Inflammatory macrophage treated with lipopolysaccharide for 4 hours (primary cell): ENCODE results near the gene NOD1.
"Not testable (repeated sequence)": the region's sequence is repeated elsewhere in the genome, so short reads cannot be mapped to it uniquely, and the experiment has no call there.

Experiments used
- DNase-seq: peaks from one replicate; pipeline ENCODE4 v3.0.0-alpha.2; 2020

Gene NOD1

GRCh38 chr7:30412782-30413504 lies 65.6 kb downstream of the NOD1 start:
- DNase-seq, result peak; percentile 64

- DNase-seq, result no peak
Measured at GRCh38 chr7:30411897-30412296, 66.7 kb downstream of the NOD1 start.

DNA sequence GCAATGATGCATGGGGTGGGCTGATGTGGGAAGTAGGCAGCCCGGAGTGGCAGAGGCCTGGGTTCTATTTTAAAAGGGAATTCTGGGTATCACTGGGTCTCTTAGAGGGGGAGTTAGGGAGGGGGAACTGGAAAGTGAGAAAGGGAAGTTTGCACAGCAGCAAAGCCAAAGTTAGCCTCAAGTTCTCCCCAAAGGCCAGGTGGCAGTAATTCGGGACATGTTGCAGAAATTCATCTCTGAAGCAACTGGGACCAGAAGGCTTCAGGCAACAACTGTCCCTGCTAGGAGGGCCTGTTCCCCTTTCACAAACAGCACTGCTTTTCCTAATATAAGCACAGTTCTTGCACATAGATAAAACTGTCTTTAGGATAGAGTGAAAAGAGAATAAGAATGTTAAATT lies 67.4 kb downstream of the NOD1 start:
- DNase-seq, result peak; percentile 28

- no peak for DNase-seq
Measured at GRCh38 chr7:30406664-30407425, 71.7 kb downstream of the NOD1 start.

GRCh38 chr7:30405179-30405578 lies 73.4 kb downstream of the NOD1 start:
- no peak for DNase-seq

GRCh38 chr7:30403477-30403876 lies 75.1 kb downstream of the NOD1 start:
- no peak for DNase-seq

- DNase-seq, result no peak
Measured at GRCh38 chr7:30396389-30396788, 82.2 kb downstream of the NOD1 start.

DNA sequence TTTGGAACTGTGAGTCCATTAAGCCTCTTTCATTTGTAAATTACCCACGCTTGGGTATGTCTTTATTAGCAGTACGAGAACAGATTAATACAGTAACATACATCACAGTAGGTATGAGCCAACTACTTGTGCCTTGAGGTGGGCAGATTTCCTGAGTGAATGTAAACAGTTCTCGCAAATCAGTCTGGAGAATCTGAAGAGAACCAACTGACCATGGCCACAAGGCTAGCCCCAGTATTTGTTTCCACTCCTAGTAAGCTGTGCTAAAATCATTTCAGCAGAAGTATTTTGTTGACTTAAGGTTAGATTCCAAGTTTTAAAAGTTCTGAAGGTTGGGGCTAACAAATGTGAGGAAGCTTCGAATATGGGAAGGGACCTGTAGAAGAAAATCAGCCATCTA lies 82.9 kb downstream of the NOD1 start:
- DNase-seq, result no peak

DNA sequence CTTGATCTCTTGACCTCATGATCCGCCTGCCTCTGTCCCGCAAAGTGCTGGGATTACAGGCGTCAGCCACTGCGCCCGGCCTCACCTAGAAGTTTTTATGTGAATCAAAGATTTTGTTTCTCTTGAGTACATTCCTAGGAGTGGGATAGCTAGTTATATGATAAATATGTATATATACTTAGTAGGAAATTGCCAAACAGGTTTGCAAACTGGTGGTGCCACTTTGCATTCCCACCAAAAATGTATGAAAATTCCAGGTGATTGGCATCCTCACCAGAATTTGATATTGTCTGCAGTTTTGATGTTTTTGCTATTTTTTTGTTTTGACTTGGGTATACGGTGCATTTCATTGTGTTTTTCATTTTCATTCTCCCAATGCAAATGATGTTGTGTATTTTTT lies 86.8 kb downstream of the NOD1 start:
- DNase-seq, result no peak

DNA sequence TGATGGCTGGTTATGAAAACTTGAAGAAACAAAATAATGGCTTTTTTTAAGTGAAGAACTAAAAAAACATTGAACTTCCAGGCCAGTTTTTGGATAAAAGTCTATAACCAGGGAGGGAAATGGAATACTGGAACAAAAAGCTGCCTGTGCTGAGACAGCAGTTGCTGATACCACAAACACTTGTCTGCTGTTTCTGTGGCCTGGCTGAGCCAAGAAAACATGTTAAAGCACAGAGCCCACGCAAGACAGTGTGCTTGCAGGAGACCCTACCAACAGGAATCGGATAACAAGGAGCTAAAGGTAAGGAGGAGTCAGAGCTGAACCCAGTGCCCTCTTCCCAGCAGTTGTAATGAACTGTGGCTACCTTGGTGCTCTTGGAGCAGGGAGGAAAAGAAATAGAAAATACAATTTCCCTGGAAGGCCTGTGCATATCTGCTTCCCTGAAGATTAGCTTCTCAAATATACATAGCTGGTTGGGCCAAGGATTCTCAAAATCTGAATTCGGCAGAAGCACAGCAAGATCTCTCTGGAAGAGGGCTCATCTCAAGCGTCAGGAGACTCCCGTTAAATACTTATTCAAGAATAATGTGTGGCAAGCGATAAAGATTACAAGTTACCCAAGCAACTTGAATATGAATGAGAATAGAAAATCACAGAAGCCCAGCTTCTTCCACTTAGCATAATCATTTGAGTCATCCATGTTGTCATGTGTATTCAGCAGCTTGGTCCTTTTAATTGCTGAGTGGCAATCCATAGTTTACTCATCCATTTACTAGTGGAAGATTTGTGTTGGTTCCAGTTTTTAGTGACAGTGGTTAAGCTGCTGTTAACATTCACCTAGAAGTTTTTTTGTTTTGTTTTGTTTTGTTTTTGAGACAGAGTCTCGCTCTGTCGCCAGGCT lies 87.6 kb downstream of the NOD1 start:
- DNase-seq, result no peak

DNA sequence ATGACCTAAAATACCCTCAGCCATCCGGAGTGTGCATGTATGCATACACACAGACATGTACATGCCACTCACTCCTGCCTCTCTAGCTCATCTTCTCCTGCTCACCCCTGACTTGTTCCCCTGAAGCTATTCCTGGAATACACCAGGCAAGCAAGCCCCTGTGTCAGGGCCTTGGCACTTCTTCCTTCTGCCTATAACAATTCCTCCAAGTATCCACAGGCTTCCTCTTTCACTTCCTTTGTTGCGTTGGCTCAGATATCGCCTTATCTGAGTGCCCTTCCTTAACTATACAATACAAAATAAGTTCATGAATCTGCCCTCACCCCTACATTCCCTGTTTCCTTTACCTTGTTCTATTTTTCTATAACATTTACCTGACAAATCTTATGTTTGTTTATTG lies 88.8 kb downstream of the NOD1 start:
- DNase-seq, result peak; percentile 16

- DNase-seq, result no peak
Measured at GRCh38 chr7:30382607-30383006, 96.0 kb downstream of the NOD1 start.

- DNase-seq, result not testable (repeated sequence)
Measured at GRCh38 chr7:30380824-30381223, 97.8 kb downstream of the NOD1 start.

- DNase-seq, result no peak
Measured at GRCh38 chr7:30380294-30380693, 98.3 kb downstream of the NOD1 start.

GRCh38 chr7:30379741-30380140 lies 98.8 kb downstream of the NOD1 start:
- DNase-seq, result no peak

- DNase-seq, result no peak
Measured at GRCh38 chr7:30379131-30379530, 99.5 kb downstream of the NOD1 start.

DNA sequence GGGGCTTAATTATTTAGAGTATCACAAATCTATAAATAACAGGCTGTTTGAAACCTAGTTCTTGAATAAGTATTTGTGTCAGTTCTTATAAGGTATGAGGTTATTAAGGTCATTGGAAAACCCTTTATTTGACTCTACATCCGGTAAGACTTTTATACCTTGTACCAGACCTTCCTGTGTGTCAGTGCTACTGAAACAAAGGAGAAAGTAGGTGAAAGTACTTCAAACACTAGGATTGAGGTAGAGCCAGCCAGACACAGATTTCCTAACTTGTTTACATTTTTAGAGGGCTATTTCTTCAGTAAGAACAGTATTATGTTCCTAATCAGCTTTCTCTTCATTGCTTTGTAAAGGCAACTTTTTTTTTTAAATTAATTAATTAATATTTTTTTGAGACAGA lies 100.3 kb downstream of the NOD1 start:
- DNase-seq, result no peak
